BLaER1 (cell line): ENCODE measurements around the gene GATAD2B.
A peak's percentile ranks its signal among the peaks of the same experiment; 100 is the strongest.
"Not testable (repeated sequence)": the region's sequence is repeated elsewhere in the genome, so short reads cannot be mapped to it uniquely, and the experiment has no call there.

ENCODE experiments used
- H3K27ac ChIP-seq: shearing (Covaris generic); formaldehyde crosslinking; 2 replicates; pipeline ENCODE4 v1.8.1; 2022
- H3K27me3 ChIP-seq: shearing (Covaris generic); formaldehyde crosslinking; 2 replicates; pipeline ENCODE4 v1.8.1; 2022
- H3K36me3 ChIP-seq: shearing (Covaris generic); formaldehyde crosslinking; 2 replicates; pipeline ENCODE4 v1.8.1; 2022
- H3K4me1 ChIP-seq: shearing (Covaris generic); formaldehyde crosslinking; 2 replicates; pipeline ENCODE4 v1.8.1; 2022
- H3K4me2 ChIP-seq: shearing (Covaris generic); formaldehyde crosslinking; 2 replicates; pipeline ENCODE4 v1.8.1; 2022
- H3K4me3 ChIP-seq: shearing (Covaris generic); formaldehyde crosslinking; 2 replicates; pipeline ENCODE4 v1.8.1; 2022
- H3K9ac ChIP-seq: shearing (Covaris generic); formaldehyde crosslinking; 2 replicates; pipeline ENCODE4 v1.8.1; 2022
- H3K9me3 ChIP-seq: shearing (Covaris generic); formaldehyde crosslinking; 2 replicates; pipeline ENCODE4 v1.8.1; 2022
- H4K20me1 ChIP-seq: shearing (Covaris generic); formaldehyde crosslinking; 2 replicates; pipeline ENCODE4 v1.8.1; 2022
- Cebpa-rat ChIP-seq: shearing (Covaris generic); IDR thresholded peaks from 2 replicates; pipeline ENCODE4 v1.8.1; 2022

The GATAD2B gene

GRCh38 chr1:153921803-153922075, 1.0 kb downstream of the GATAD2B start:
- H3K36me3 ChIP-seq, result peaks cover 14% of the 10 kb centered on the region

GRCh38 chr1:153921080-153921802, 1.5 kb downstream of the GATAD2B start:
- Histone ChIP-seq H3K27ac (peak overlapping the region; percentile 87), H3K9ac (peak overlapping the region; percentile 91), H3K27me3 (no peaks in the 10 kb centered on the region), H3K9me3 (no peaks in the 10 kb centered on the region), H3K4me3 (peak overlapping the region; percentile 78), H3K4me2 (peak overlapping the region; percentile 96), H4K20me1 (peaks cover 59% of the 10 kb centered on the region), H3K4me1 (peaks cover 43% of the 10 kb centered on the region), H3K36me3 (peaks cover 17% of the 10 kb centered on the region)
- TF ChIP-seq Cebpa-rat, result no peak

More at GRCh38 chr1:153921803-153922075, 1.0 kb downstream of the GATAD2B start:
- Histone ChIP-seq H3K4me1 (peaks cover 47% of the 10 kb centered on the region), H3K4me2 (peak overlapping the region; percentile 96), H3K9ac (peak overlapping the region; percentile 91), H4K20me1 (peaks cover 54% of the 10 kb centered on the region), H3K9me3 (no peaks in the 10 kb centered on the region), H3K27me3 (no peaks in the 10 kb centered on the region), H3K27ac (peak overlapping the region; percentile 87), H3K4me3 (peak overlapping the region; percentile 78)
- TF ChIP-seq Cebpa-rat, result no peak

DNA sequence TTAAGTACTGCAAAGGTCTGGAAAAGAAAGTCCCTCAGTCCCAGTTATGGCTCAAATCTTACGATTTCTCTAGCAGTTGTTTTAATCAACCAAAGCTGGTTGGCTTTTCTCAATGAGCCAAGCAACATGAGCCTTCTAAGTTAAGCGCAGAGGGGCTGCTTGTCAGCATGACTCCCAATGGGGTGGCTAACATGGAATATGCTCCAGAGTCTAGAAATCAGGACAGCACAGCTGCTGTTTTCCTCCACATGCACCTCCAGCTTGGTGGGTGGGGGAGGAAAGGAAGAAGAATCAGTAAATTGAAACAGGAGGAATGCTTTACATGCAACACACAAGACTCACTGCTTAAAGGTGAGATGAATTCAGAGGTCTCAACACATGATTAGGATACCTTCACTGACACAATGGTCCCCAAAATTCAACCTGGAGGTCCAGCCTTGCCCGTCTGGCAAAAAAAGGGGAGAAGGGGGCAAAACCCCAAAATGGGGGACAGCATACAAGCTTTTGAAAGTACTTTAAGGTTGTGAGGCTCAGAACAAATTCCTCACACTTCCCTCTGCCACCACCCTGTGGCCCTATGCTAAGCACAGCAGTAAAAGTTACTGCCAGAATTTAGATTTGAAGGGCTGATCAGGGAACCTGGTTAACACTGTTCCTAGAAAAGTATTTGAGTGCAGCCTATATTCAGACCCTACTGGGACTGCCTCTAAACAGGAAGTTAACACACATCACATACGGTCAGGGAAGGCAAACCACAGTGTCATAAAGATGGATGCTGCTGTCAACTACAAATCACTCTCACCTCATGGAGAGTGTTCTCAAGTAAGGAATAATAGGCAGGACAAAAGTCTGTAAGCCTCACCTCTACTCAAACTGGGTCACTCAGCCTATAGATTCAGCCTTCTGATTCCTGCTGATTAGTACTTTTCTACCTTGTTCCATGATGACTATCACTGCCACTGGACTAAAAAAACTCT, 2.6 kb downstream of the GATAD2B start:
- H4K20me1 ChIP-seq, result peaks cover 70% of the 10 kb centered on the region
- TF ChIP-seq Cebpa-rat, result no peak
- no peaks in the 10 kb centered on the region for H3K9me3 ChIP-seq
- peak overlapping the region; percentile 91; the same call in 1 of the 2 replicates for H3K9ac ChIP-seq
- H3K27me3 ChIP-seq, result no peaks in the 10 kb centered on the region
- peaks cover 43% of the 10 kb centered on the region for H3K4me1 ChIP-seq
- H3K4me3 ChIP-seq, result peak overlapping the region; percentile 78
- peak overlapping the region; percentile 96 for H3K4me2 ChIP-seq
- H3K27ac ChIP-seq, result peak overlapping the region; percentile 24; the same call in 1 of the 2 replicates
- peaks cover 28% of the 10 kb centered on the region for H3K36me3 ChIP-seq

DNA sequence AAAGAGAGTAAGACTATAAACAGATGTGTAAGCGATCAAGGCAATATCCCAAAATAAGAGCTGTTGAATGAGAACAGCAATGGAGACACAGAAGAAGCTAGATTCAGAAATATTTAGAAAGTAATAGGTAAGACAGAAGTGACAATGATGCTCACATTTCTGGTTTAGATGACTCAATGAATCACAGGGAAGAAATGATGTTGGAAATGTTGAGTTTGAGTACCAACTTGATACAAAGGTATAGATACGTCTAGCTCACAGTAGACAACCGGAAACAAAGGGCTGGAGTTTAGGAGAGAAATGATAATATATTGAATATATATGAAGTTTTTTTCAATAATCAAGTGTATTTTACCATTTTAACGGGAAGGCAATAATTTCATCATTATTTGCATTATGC, 6.5 kb downstream of the GATAD2B start:
- no peak overlapping the region for H3K4me2 ChIP-seq
- H3K27me3 ChIP-seq, result no peaks in the 10 kb centered on the region
- peaks cover 53% of the 10 kb centered on the region for H3K36me3 ChIP-seq
- no peaks in the 10 kb centered on the region for H3K9me3 ChIP-seq
- H3K4me1 ChIP-seq, result peaks cover 35% of the 10 kb centered on the region
- no peak overlapping the region for H3K27ac ChIP-seq
- H4K20me1 ChIP-seq, result peaks cover 100% of the 10 kb centered on the region
- no peak overlapping the region for H3K9ac ChIP-seq
- no peak for TF ChIP-seq Cebpa-rat
- H3K4me3 ChIP-seq, result no peak overlapping the region

DNA sequence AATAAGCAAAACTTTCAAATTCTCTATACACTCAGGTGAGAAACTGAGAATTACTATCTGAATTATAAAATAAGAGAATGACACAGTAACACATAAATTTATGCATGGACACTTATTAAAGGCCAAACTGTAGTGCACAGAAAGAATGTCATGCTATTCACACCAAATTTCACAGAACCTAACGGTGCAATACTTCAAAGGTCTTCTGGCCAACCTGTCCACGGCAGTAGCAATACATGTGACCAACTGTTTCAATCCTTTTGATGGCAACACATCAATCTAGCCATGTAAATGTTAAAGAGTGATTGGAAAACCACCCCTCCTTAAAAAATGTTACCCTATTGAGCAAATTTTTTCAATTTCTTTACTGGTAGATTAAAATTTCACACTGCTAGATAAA, 10.4 kb downstream of the GATAD2B start:
- Histone ChIP-seq H3K27ac (no peak overlapping the region), H3K4me1 (peaks cover 6% of the 10 kb centered on the region; the same call in 1 of the 2 replicates), H3K4me3 (no peak overlapping the region), H3K9me3 (no peaks in the 10 kb centered on the region), H3K9ac (no peak overlapping the region), H3K4me2 (no peak overlapping the region), H3K36me3 (peaks cover 76% of the 10 kb centered on the region), H3K27me3 (no peaks in the 10 kb centered on the region), H4K20me1 (peaks cover 100% of the 10 kb centered on the region)
- no peak for TF ChIP-seq Cebpa-rat

DNA sequence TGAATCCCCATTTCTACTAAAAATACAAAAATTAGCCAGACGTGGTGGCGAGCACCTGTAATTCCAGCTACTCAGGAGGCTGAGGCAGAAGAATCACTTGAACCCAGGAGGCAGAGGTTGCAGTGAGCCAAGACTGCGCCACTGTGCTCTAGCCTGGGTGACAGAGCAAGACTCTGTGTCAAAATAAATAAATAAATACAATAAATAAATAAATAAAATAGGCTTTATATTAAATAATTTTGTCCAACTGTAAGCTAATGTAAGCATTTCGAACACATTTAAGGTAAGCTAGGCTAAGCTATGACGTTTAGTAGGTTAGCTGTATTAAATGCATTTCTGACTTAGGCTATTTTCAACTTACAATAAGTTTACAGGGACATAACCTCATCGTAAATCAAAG, 12.2 kb downstream of the GATAD2B start:
- Histone ChIP-seq H3K36me3 (peaks cover 72% of the 10 kb centered on the region), H4K20me1 (peaks cover 100% of the 10 kb centered on the region)
- H3K9me3 ChIP-seq, H3K4me2 ChIP-seq, H3K4me1 ChIP-seq, H3K4me3 ChIP-seq, H3K27me3 ChIP-seq, H3K9ac ChIP-seq, H3K27ac ChIP-seq: not testable (repeated sequence)

- Histone ChIP-seq H3K4me1 (peaks cover 10% of the 10 kb centered on the region; the same call in 1 of the 2 replicates), H3K27ac (no peak overlapping the region), H3K36me3 (peaks cover 74% of the 10 kb centered on the region), H3K27me3 (no peaks in the 10 kb centered on the region), H3K4me3 (no peak overlapping the region), H3K9ac (no peak overlapping the region), H3K9me3 (peaks cover 8% of the 10 kb centered on the region), H3K4me2 (no peak overlapping the region), H4K20me1 (peaks cover 97% of the 10 kb centered on the region)
- no peak for TF ChIP-seq Cebpa-rat
Observed at GRCh38 chr1:153908071-153908470, 14.7 kb downstream of the GATAD2B start.

DNA sequence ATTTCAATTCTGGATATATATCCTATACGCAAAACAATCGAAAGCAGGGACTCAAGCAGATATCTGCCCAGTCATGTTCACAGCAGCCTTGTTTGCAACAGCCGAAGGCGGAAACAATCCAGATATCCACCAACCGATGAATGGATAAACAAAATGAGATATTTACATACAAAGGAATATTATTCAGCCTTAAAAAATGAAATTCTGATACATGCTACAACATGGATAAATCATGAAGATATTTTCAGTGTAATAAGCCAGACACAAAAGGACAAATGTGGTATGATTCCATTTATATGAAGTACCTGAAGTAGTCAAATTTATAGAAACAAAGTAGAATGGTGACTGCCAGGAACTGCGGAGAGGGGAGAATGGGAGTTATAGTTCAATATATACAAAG, 15.6 kb downstream of the GATAD2B start:
- Histone ChIP-seq H3K4me1 (peaks cover 11% of the 10 kb centered on the region; the same call in 1 of the 2 replicates), H3K36me3 (peaks cover 75% of the 10 kb centered on the region), H3K27me3 (no peaks in the 10 kb centered on the region), H3K4me3 (no peak overlapping the region), H3K27ac (no peak overlapping the region), H3K4me2 (no peak overlapping the region), H3K9ac (no peak overlapping the region), H3K9me3 (peaks cover 8% of the 10 kb centered on the region), H4K20me1 (peaks cover 97% of the 10 kb centered on the region)
- TF ChIP-seq Cebpa-rat, result no peak

GRCh38 chr1:153906396-153906795, 16.4 kb downstream of the GATAD2B start:
- H3K9me3 ChIP-seq, result peaks cover 8% of the 10 kb centered on the region
- H3K36me3 ChIP-seq, result peaks cover 79% of the 10 kb centered on the region
- no peak overlapping the region for H3K9ac ChIP-seq
- no peak overlapping the region for H3K4me2 ChIP-seq
- no peak overlapping the region for H3K4me3 ChIP-seq
- H4K20me1 ChIP-seq, result peaks cover 97% of the 10 kb centered on the region
- H3K27ac ChIP-seq, result no peak overlapping the region
- no peaks in the 10 kb centered on the region for H3K27me3 ChIP-seq
- peaks cover 11% of the 10 kb centered on the region; the same call in 1 of the 2 replicates for H3K4me1 ChIP-seq
- no peak for TF ChIP-seq Cebpa-rat

- H3K4me2 ChIP-seq, H3K4me3 ChIP-seq, H3K9ac ChIP-seq, H3K27ac ChIP-seq, H3K9me3 ChIP-seq, H3K27me3 ChIP-seq: not testable (repeated sequence)
- Histone ChIP-seq H3K36me3 (peaks cover 80% of the 10 kb centered on the region), H4K20me1 (peaks cover 97% of the 10 kb centered on the region), H3K4me1 (peaks cover 11% of the 10 kb centered on the region; the same call in 1 of the 2 replicates)
Observed at GRCh38 chr1:153905908-153906307, 16.9 kb downstream of the GATAD2B start.
